ENCODE measurements around the gene HDAC7.

The HDAC7 gene

GRCh38 chr12:47824635-47825034 lies 4.9 kb upstream of the HDAC7 start:
- no peaks in the 10 kb centered on the region for H3K27me3 ChIP-seq (ENCODE audit: control insufficient read depth, insufficient read depth, low read length)
- H3K4me2 ChIP-seq (ENCODE audit: low read length), result no peak overlapping the region
- H3K9ac ChIP-seq (ENCODE audit: low read depth, low read length), result no peak overlapping the region
- no peak overlapping the region for H3K4me3 ChIP-seq (ENCODE audit: low read length)
- no peaks in the 10 kb centered on the region for H3K36me3 ChIP-seq (ENCODE audit: insufficient read depth, low read length)
- no peaks in the 10 kb centered on the region for H3K9me3 ChIP-seq (replicated peaks; ENCODE audit: low read length)
- peaks cover 73% of the 10 kb centered on the region for H3K4me1 ChIP-seq (ENCODE audit: control insufficient read depth, insufficient read depth, low read length)

GRCh38 chr12:47824198-47824597 lies 4.5 kb upstream of the HDAC7 start:
- H3K4me1 ChIP-seq (ENCODE audit: control insufficient read depth, insufficient read depth, low read length), result peaks cover 68% of the 10 kb centered on the region
- no peaks in the 10 kb centered on the region for H3K27me3 ChIP-seq (ENCODE audit: control insufficient read depth, insufficient read depth, low read length)
- H3K9me3 ChIP-seq (replicated peaks; ENCODE audit: low read length), result no peaks in the 10 kb centered on the region
- H3K4me3 ChIP-seq (ENCODE audit: low read length), result no peak overlapping the region
- H3K4me2 ChIP-seq (ENCODE audit: low read length), result no peak overlapping the region
- no peak overlapping the region for H3K9ac ChIP-seq (ENCODE audit: low read depth, low read length)
- no peaks in the 10 kb centered on the region for H3K36me3 ChIP-seq (ENCODE audit: insufficient read depth, low read length)

GRCh38 chr12:47823422-47824086 lies 3.9 kb upstream of the HDAC7 start:
- H3K9ac ChIP-seq (ENCODE audit: low read depth, low read length), result no peak overlapping the region
- peaks cover 64% of the 10 kb centered on the region for H3K4me1 ChIP-seq (ENCODE audit: control insufficient read depth, insufficient read depth, low read length)
- H3K4me3 ChIP-seq (ENCODE audit: low read length), result no peak overlapping the region
- H3K9me3 ChIP-seq (replicated peaks; ENCODE audit: low read length), result no peaks in the 10 kb centered on the region
- H3K36me3 ChIP-seq (ENCODE audit: insufficient read depth, low read length), result no peaks in the 10 kb centered on the region
- H3K4me2 ChIP-seq (ENCODE audit: low read length), result no peak overlapping the region
- no peaks in the 10 kb centered on the region for H3K27me3 ChIP-seq (ENCODE audit: control insufficient read depth, insufficient read depth, low read length)

- H3K4me1 ChIP-seq (ENCODE audit: control insufficient read depth, insufficient read depth, low read length), result peaks cover 64% of the 10 kb centered on the region
- H3K36me3 ChIP-seq (ENCODE audit: insufficient read depth, low read length), result no peaks in the 10 kb centered on the region
- H3K9ac ChIP-seq (ENCODE audit: low read depth, low read length), result no peak overlapping the region
- no peak overlapping the region for H3K4me3 ChIP-seq (ENCODE audit: low read length)
- H3K27me3 ChIP-seq (ENCODE audit: control insufficient read depth, insufficient read depth, low read length), result no peaks in the 10 kb centered on the region
- no peaks in the 10 kb centered on the region for H3K9me3 ChIP-seq (replicated peaks; ENCODE audit: low read length)
- H3K4me2 ChIP-seq (ENCODE audit: low read length), result no peak overlapping the region
These were observed 3.2 kb upstream of the HDAC7 start for GRCh38 chr12:47822863-47823262.

- Histone ChIP-seq H3K27me3 (ENCODE audit: control insufficient read depth, insufficient read depth, low read length) (no peaks in the 10 kb centered on the region), H3K4me1 (ENCODE audit: control insufficient read depth, insufficient read depth, low read length) (peaks cover 69% of the 10 kb centered on the region), H3K9ac (ENCODE audit: low read depth, low read length) (no peak overlapping the region)
These were observed 2.7 kb upstream of the HDAC7 start for GRCh38 chr12:47822401-47822800.

GRCh38 chr12:47821346-47821706 lies 1.6 kb upstream of the HDAC7 start:
- Histone ChIP-seq H3K9me3 (replicated peaks; ENCODE audit: low read length) (no peaks in the 10 kb centered on the region), H3K9ac (ENCODE audit: low read depth, low read length) (peak overlapping the region; percentile 92), H3K4me1 (ENCODE audit: control insufficient read depth, insufficient read depth, low read length) (peaks cover 76% of the 10 kb centered on the region), H3K4me2 (ENCODE audit: low read length) (peak overlapping the region; percentile 77), H3K4me3 (ENCODE audit: low read length) (peak overlapping the region; percentile 54), H3K36me3 (ENCODE audit: insufficient read depth, low read length) (no peaks in the 10 kb centered on the region), H3K27me3 (ENCODE audit: control insufficient read depth, insufficient read depth, low read length) (no peaks in the 10 kb centered on the region)

More at GRCh38 chr12:47822401-47822800, 2.7 kb upstream of the HDAC7 start:
- Histone ChIP-seq H3K36me3 (ENCODE audit: insufficient read depth, low read length) (no peaks in the 10 kb centered on the region), H3K4me3 (ENCODE audit: low read length) (no peak overlapping the region), H3K9me3 (replicated peaks; ENCODE audit: low read length) (no peaks in the 10 kb centered on the region), H3K4me2 (ENCODE audit: low read length) (no peak overlapping the region)

GRCh38 chr12:47820631-47821345 lies 1.1 kb upstream of the HDAC7 start:
- peak overlapping the region; percentile 92 for H3K9ac ChIP-seq (ENCODE audit: low read depth, low read length)
- H3K4me1 ChIP-seq (ENCODE audit: control insufficient read depth, insufficient read depth, low read length), result peaks cover 76% of the 10 kb centered on the region
- peak overlapping the region; percentile 96 for H3K4me3 ChIP-seq (ENCODE audit: low read length)

GRCh38 chr12:47819138-47819895 lies 386 bp downstream of the HDAC7 start:
- Histone ChIP-seq H3K4me1 (ENCODE audit: control insufficient read depth, insufficient read depth, low read length) (peaks cover 76% of the 10 kb centered on the region), H3K9me3 (replicated peaks; ENCODE audit: low read length) (no peaks in the 10 kb centered on the region), H3K9ac (ENCODE audit: low read depth, low read length) (peak overlapping the region; percentile 92), H3K4me3 (ENCODE audit: low read length) (peak overlapping the region; percentile 96), H3K36me3 (ENCODE audit: insufficient read depth, low read length) (peaks cover 7% of the 10 kb centered on the region), H3K27me3 (ENCODE audit: control insufficient read depth, insufficient read depth, low read length) (no peaks in the 10 kb centered on the region), H3K4me2 (ENCODE audit: low read length) (peak overlapping the region; percentile 98)

More at GRCh38 chr12:47820631-47821345, 1.1 kb upstream of the HDAC7 start:
- Histone ChIP-seq H3K27me3 (ENCODE audit: control insufficient read depth, insufficient read depth, low read length) (no peaks in the 10 kb centered on the region), H3K4me2 (ENCODE audit: low read length) (peak overlapping the region; percentile 95), H3K9me3 (replicated peaks; ENCODE audit: low read length) (no peaks in the 10 kb centered on the region), H3K36me3 (ENCODE audit: insufficient read depth, low read length) (no peaks in the 10 kb centered on the region)

GRCh38 chr12:47818467-47819137 lies 1.1 kb downstream of the HDAC7 start:
- Histone ChIP-seq H3K4me1 (ENCODE audit: control insufficient read depth, insufficient read depth, low read length) (peaks cover 76% of the 10 kb centered on the region), H3K36me3 (ENCODE audit: insufficient read depth, low read length) (peaks cover 13% of the 10 kb centered on the region), H3K9ac (ENCODE audit: low read depth, low read length) (peak overlapping the region; percentile 92), H3K27me3 (ENCODE audit: control insufficient read depth, insufficient read depth, low read length) (no peaks in the 10 kb centered on the region), H3K9me3 (replicated peaks; ENCODE audit: low read length) (no peaks in the 10 kb centered on the region), H3K4me2 (ENCODE audit: low read length) (peak overlapping the region; percentile 98), H3K4me3 (ENCODE audit: low read length) (peak overlapping the region; percentile 96)

GRCh38 chr12:47818007-47818376 lies 1.7 kb downstream of the HDAC7 start:
- H3K27me3 ChIP-seq (ENCODE audit: control insufficient read depth, insufficient read depth, low read length), result no peaks in the 10 kb centered on the region
- no peaks in the 10 kb centered on the region for H3K9me3 ChIP-seq (replicated peaks; ENCODE audit: low read length)
- H3K4me1 ChIP-seq (ENCODE audit: control insufficient read depth, insufficient read depth, low read length), result peaks cover 77% of the 10 kb centered on the region
- H3K4me2 ChIP-seq (ENCODE audit: low read length), result peak overlapping the region; percentile 98
- peak overlapping the region; percentile 96 for H3K4me3 ChIP-seq (ENCODE audit: low read length)
- peaks cover 13% of the 10 kb centered on the region for H3K36me3 ChIP-seq (ENCODE audit: insufficient read depth, low read length)
- peak overlapping the region; percentile 92 for H3K9ac ChIP-seq (ENCODE audit: low read depth, low read length)

Measured in skeletal muscle satellite cell (primary cell).